OCI-LY1 (cell line): ENCODE results near the gene RTKN.

Experiments
- H2AFZ ChIP-seq: fragments of 200-600 bp; sonication (generic), shearing (Covaris generic); 2 replicates; pipeline ENCODE4 v1.6.0; 2014; ENCODE audit warnings: antibody characterized with exemption, mild to moderate bottlenecking, low read length
- H3F3A ChIP-seq: fragments of 200-600 bp; sonication (generic), shearing (Covaris generic); 2 replicates; pipeline ENCODE4 v1.6.0; 2014; ENCODE audit warnings: mild to moderate bottlenecking, antibody characterized with exemption, low read length, moderate library complexity; ENCODE audit not compliant: insufficient read depth
- H3K27ac ChIP-seq: fragments of 200-600 bp; sonication (generic); 2 replicates; pipeline ENCODE4 v1.5.1; 2014; ENCODE audit warnings: low read length, mixed run types, mild to moderate bottlenecking, low read depth; ENCODE audit not compliant: poor library complexity, severe bottlenecking
- H3K27me3 ChIP-seq: fragments of 200-600 bp; sonication (generic); 2 replicates; pipeline ENCODE4 v1.6.0; 2014; ENCODE audit warnings: antibody characterized with exemption, mild to moderate bottlenecking, low read length, moderate library complexity; ENCODE audit not compliant: insufficient read depth
- H3K36me3 ChIP-seq: fragments of 200-600 bp; sonication (generic); 2 replicates; pipeline ENCODE4 v1.6.1; 2014; ENCODE audit warnings: mild to moderate bottlenecking, antibody characterized with exemption, low read length, moderate library complexity, mixed read lengths; ENCODE audit not compliant: insufficient read depth
- H3K4me1 ChIP-seq: fragments of 200-600 bp; sonication (generic); 2 replicates; pipeline ENCODE4 v1.5.1; 2014; ENCODE audit warnings: mild to moderate bottlenecking, low read length, moderate library complexity; ENCODE audit not compliant: insufficient read depth, severe bottlenecking
- H3K4me2 ChIP-seq: fragments of 200-600 bp; sonication (generic), shearing (Covaris generic); 2 replicates; pipeline ENCODE4 v1.6.1; 2014; ENCODE audit warnings: low read length
- H3K4me3 ChIP-seq: fragments of 200-600 bp; sonication (generic); 2 replicates; pipeline ENCODE4 v1.5.1; 2014; ENCODE audit warnings: low read length, low read depth, mild to moderate bottlenecking, mixed read lengths; ENCODE audit not compliant: poor library complexity, severe bottlenecking
- H3K79me2 ChIP-seq: fragments of 200-600 bp; shearing (Covaris generic); 2 replicates; pipeline ENCODE4 v1.6.1; 2016; ENCODE audit warnings: mixed run types, low read length, mixed read lengths; ENCODE audit not compliant: insufficient read depth
- H3K9ac ChIP-seq: fragments of 200-600 bp; sonication (generic), shearing (Covaris generic); 2 replicates; pipeline ENCODE4 v1.6.1; 2014; ENCODE audit warnings: mild to moderate bottlenecking, low read length, mixed read lengths
- H3K9me2 ChIP-seq: fragments of 200-600 bp; sonication (generic), shearing (Covaris generic); 2 replicates; pipeline ENCODE4 v1.6.1; 2014; ENCODE audit warnings: low read depth, mild to moderate bottlenecking, low read length, mixed read lengths
- H3K9me3 ChIP-seq: fragments of 200-600 bp; shearing (Covaris generic); 2 replicates; pipeline ENCODE4 v1.6.1; 2014; ENCODE audit warnings: low read length, mixed read lengths
- H4K20me1 ChIP-seq: fragments of 200-600 bp; sonication (generic), shearing (Covaris generic); 2 replicates; pipeline ENCODE4 v1.6.0; 2016; ENCODE audit warnings: mild to moderate bottlenecking, low read length; ENCODE audit not compliant: insufficient read depth
- EZH2 ChIP-seq: fragments of 200-600 bp; sonication (generic), shearing (Covaris generic); IDR thresholded peaks from 2 replicates; pipeline ENCODE4 v1.8.0; 2017; ENCODE audit warnings: borderline replicate concordance, mixed run types, mild to moderate bottlenecking, antibody characterized with exemption, low read length, moderate library complexity, mixed read lengths
- TF ChIP-seq, protein P1 (sequence below): fragments of 200-600 bp; sonication (generic), shearing (Covaris generic); IDR thresholded peaks from 2 replicates; pipeline ENCODE4 v1.5.1; 2017; ENCODE audit warnings: mild to moderate bottlenecking, antibody characterized with exemption, low read length, moderate library complexity, mixed read lengths

Gene RTKN

DNA sequence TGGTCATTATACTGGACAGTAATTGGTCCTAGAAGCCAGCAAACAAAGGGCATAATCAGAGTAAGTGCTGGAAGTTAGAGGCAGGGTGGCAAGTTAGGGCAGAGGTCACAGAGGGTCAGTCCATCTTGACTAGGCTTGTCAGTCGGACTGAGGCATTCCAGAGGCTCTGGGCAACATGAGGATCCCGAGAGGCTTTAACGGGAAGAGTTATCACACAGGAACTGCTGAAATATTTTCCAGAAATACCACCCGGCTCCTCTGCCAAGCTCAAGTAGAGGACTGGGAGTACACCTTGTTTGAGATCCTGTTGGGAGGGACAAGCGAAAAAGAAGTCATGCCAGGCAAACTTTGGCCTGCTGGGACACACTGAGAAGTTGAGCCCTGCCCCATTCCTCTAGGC lies 34.1 kb downstream of the RTKN start:
- Histone ChIP-seq H3K4me2 (no peak overlapping the region), H3K4me1 (no peaks in the 10 kb centered on the region), H3K79me2 (no peaks in the 10 kb centered on the region), H3K4me3 (no peak overlapping the region), H3K9me2 (no peaks in the 10 kb centered on the region), H3K36me3 (no peaks in the 10 kb centered on the region), H3K27me3 (peaks cover 8% of the 10 kb centered on the region; the same call in 1 of the 2 replicates), H2AFZ (no peak overlapping the region), H3K9ac (no peak overlapping the region), H4K20me1 (no peaks in the 10 kb centered on the region), H3K27ac (no peak overlapping the region), H3F3A (no peaks in the 10 kb centered on the region), H3K9me3 (no peaks in the 10 kb centered on the region)
- TF ChIP-seq, protein P1, sequence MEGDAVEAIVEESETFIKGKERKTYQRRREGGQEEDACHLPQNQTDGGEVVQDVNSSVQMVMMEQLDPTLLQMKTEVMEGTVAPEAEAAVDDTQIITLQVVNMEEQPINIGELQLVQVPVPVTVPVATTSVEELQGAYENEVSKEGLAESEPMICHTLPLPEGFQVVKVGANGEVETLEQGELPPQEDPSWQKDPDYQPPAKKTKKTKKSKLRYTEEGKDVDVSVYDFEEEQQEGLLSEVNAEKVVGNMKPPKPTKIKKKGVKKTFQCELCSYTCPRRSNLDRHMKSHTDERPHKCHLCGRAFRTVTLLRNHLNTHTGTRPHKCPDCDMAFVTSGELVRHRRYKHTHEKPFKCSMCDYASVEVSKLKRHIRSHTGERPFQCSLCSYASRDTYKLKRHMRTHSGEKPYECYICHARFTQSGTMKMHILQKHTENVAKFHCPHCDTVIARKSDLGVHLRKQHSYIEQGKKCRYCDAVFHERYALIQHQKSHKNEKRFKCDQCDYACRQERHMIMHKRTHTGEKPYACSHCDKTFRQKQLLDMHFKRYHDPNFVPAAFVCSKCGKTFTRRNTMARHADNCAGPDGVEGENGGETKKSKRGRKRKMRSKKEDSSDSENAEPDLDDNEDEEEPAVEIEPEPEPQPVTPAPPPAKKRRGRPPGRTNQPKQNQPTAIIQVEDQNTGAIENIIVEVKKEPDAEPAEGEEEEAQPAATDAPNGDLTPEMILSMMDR, result no peak
- TF ChIP-seq EZH2, result no peak

DNA sequence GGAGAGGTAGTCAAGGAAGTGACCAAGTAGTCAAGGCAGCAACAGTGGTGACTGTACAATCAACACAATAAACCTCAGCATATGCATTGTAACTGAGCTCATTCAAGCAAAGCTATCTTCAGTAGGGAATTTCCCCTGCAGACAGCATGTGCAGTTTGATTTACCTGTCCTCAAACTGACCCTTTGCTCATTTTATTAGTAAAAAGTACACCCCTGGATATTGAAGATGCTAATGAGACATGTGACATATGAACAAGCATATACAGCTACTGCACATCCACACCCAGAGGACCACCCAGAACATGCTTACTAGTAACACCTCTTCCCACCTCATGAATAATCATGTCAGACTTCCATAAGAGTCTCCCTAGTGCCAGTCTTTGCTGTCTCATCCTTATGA lies 35.7 kb downstream of the RTKN start:
- H3K36me3 ChIP-seq, result no peaks in the 10 kb centered on the region
- no peak overlapping the region for H3K4me3 ChIP-seq
- peaks cover 8% of the 10 kb centered on the region; the same call in 1 of the 2 replicates for H3K27me3 ChIP-seq
- H4K20me1 ChIP-seq, result no peaks in the 10 kb centered on the region
- H2AFZ ChIP-seq, result no peak overlapping the region
- H3K9ac ChIP-seq, result no peak overlapping the region
- no peak overlapping the region for H3K4me2 ChIP-seq
- H3F3A ChIP-seq, result no peaks in the 10 kb centered on the region
- H3K79me2 ChIP-seq, result no peaks in the 10 kb centered on the region
- TF ChIP-seq, protein P1, result no peak
- no peak for TF ChIP-seq EZH2
- H3K9me2 ChIP-seq, result no peaks in the 10 kb centered on the region
- H3K9me3 ChIP-seq, result no peaks in the 10 kb centered on the region
- H3K4me1 ChIP-seq, result no peaks in the 10 kb centered on the region
- no peak overlapping the region for H3K27ac ChIP-seq

GRCh38 chr2:74401891-74402290 lies 39.8 kb downstream of the RTKN start:
- no peak overlapping the region for H3K4me2 ChIP-seq
- H3K36me3 ChIP-seq, result no peaks in the 10 kb centered on the region
- no peaks in the 10 kb centered on the region for H3K9me3 ChIP-seq
- H4K20me1 ChIP-seq, result no peaks in the 10 kb centered on the region
- no peaks in the 10 kb centered on the region for H3K79me2 ChIP-seq
- no peak overlapping the region for H2AFZ ChIP-seq
- no peaks in the 10 kb centered on the region for H3F3A ChIP-seq
- H3K4me1 ChIP-seq, result no peaks in the 10 kb centered on the region
- no peak overlapping the region for H3K9ac ChIP-seq
- H3K27me3 ChIP-seq, result no peaks in the 10 kb centered on the region
- no peak overlapping the region for H3K4me3 ChIP-seq
- no peak for TF ChIP-seq EZH2
- TF ChIP-seq, protein P1, result no peak
- H3K9me2 ChIP-seq, result no peaks in the 10 kb centered on the region
- H3K27ac ChIP-seq, result no peak overlapping the region
